Measurements from ENCODE around the gene PA2G4. TPM values are rescaled to one million over a fixed set of nuclear protein-coding genes. Genes with fewer than 3 reads are reported as not detected.

PA2G4 gene
- total and polyA plus RNA-seq, 2 of the 4 experiments (the other 2 are of a cell fraction), result 158 to 198 TPM

GRCh38 chr12:56087220-56087619 lies 17.1 kb upstream of the PA2G4 start:
- intact Hi-C loops (cut with micrococcal nuclease) (no loop called here), dilution Hi-C loops (cut with HindIII; ENCODE audit: low sequenced_read_pairs, unreplicated experiment) (no loop called here), in situ Hi-C loops (cut with MboI; ENCODE audit: low sequenced_read_pairs) (no loop called here)
- no TSS peak for BruUV-seq (replicated peaks)
- H3K4me3 ChIP-seq (ENCODE audit: insufficient read depth, low read depth, low read length), result no peak overlapping the region
- H2BK5ac ChIP-seq (ENCODE audit: low read depth, low read length, poor library complexity, severe bottlenecking), result no peak overlapping the region
- no peak overlapping the region for H2BK15ac ChIP-seq (ENCODE audit: low read depth, low read length)
- H3K14ac ChIP-seq (replicated peaks; ENCODE audit: low read depth, low read length), result no peak overlapping the region
- ChIA-PET CTCF (no interaction called here), POLR2A (ENCODE audit: unreplicated experiment) (interaction anchor here (0.9 kb wide), 1 partner anchor 17 kb away, joined by 4 read pairs; the partner anchor contains the start of gene PA2G4)
- no peak overlapping the region for H2AK9ac ChIP-seq (replicated peaks; ENCODE audit: low read depth, low read length, poor library complexity)
- DNase-seq, result no peak
- H3K79me1 ChIP-seq (ENCODE audit: low read depth in 1 of 2, low read length in 2 of 2), result no peaks in the 10 kb centered on the region
- H3K9ac ChIP-seq (ENCODE audit: low read depth, low read length), result no peak overlapping the region
- H2AFZ ChIP-seq (replicated peaks; ENCODE audit: low read length, poor library complexity), result peak overlapping the region; percentile 32
- TF ChIP-seq SMC3 (IDR thresholded peaks at IDR 0.05; ENCODE audit: low read depth, low read length) (no peak), BHLHE40 (IDR thresholded peaks at IDR 0.05; ENCODE audit: low read depth, low read length) (no peak), NFE2L2 (IDR thresholded peaks at IDR 0.05; ENCODE audit: low read depth, low read length) (no peak), RFX5 (IDR thresholded peaks at IDR 0.05; ENCODE audit: low read depth, low read length) (no peak), RCOR1 (IDR thresholded peaks at IDR 0.05; ENCODE audit: insufficient replicate concordance, low read length) (no peak), CEBPB (IDR thresholded peaks at IDR 0.05; ENCODE audit: low read depth, low read length) (no peak), CHD1 (IDR thresholded peaks at IDR 0.05; ENCODE audit: low read depth, low read length) (no peak), MAZ (IDR thresholded peaks at IDR 0.05; ENCODE audit: borderline replicate concordance, low read depth, low read length) (no peak), MXI1 (IDR thresholded peaks at IDR 0.05; ENCODE audit: borderline replicate concordance, low read depth, low read length) (no peak), RAD21 (IDR thresholded peaks at IDR 0.05; ENCODE audit: low read length) (no peak), MAFK (IDR thresholded peaks at IDR 0.05; ENCODE audit: low read depth, low read length) (no peak), POLR2A (IDR thresholded peaks at IDR 0.05; ENCODE audit: low read depth, low read length) (no peak), FOS (IDR thresholded peaks at IDR 0.05; ENCODE audit: low read depth, low read length) (no peak), ELK1 (IDR thresholded peaks at IDR 0.05; ENCODE audit: borderline replicate concordance, low read depth, low read length) (no peak)
- TF ChIP-seq, protein P1, sequence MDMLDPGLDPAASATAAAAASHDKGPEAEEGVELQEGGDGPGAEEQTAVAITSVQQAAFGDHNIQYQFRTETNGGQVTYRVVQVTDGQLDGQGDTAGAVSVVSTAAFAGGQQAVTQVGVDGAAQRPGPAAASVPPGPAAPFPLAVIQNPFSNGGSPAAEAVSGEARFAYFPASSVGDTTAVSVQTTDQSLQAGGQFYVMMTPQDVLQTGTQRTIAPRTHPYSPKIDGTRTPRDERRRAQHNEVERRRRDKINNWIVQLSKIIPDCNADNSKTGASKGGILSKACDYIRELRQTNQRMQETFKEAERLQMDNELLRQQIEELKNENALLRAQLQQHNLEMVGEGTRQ (IDR thresholded peaks at IDR 0.05; ENCODE audit: low read depth, low read length), result no peak
- TF ChIP-seq, protein P2, sequence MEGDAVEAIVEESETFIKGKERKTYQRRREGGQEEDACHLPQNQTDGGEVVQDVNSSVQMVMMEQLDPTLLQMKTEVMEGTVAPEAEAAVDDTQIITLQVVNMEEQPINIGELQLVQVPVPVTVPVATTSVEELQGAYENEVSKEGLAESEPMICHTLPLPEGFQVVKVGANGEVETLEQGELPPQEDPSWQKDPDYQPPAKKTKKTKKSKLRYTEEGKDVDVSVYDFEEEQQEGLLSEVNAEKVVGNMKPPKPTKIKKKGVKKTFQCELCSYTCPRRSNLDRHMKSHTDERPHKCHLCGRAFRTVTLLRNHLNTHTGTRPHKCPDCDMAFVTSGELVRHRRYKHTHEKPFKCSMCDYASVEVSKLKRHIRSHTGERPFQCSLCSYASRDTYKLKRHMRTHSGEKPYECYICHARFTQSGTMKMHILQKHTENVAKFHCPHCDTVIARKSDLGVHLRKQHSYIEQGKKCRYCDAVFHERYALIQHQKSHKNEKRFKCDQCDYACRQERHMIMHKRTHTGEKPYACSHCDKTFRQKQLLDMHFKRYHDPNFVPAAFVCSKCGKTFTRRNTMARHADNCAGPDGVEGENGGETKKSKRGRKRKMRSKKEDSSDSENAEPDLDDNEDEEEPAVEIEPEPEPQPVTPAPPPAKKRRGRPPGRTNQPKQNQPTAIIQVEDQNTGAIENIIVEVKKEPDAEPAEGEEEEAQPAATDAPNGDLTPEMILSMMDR (conservative IDR thresholded peaks at IDR 0.05; ENCODE audit: low read depth, low read length), result no peak
- no peak overlapping the region for H3K23ac ChIP-seq (ENCODE audit: low read depth, low read length)
- no peak overlapping the region for H2BK120ac ChIP-seq (ENCODE audit: low read depth, low read length)
- no peak overlapping the region for H3K18ac ChIP-seq (ENCODE audit: low read depth, low read length)
- no peak overlapping the region for H4K8ac ChIP-seq (ENCODE audit: low read depth in 2 of 2, low read length in 2 of 2)
- H3K9me3 ChIP-seq (ENCODE audit: control insufficient read depth, insufficient read depth, low read length), result no peaks in the 10 kb centered on the region
- no peak overlapping the region for H2AK5ac ChIP-seq (ENCODE audit: low read depth, low read length)
- no peak overlapping the region for H3K56ac ChIP-seq (ENCODE audit: extremely low read depth, insufficient read depth, low read length)
- H4K91ac ChIP-seq (ENCODE audit: insufficient read depth, low read depth, low read length), result no peak overlapping the region
- no peak overlapping the region for H3K27ac ChIP-seq (ENCODE audit: insufficient read depth, low read length)
- ATAC-seq (ENCODE audit: low read depth), result no peak; the same call in 1 of the 2 replicates
- H3K4me2 ChIP-seq (ENCODE audit: low read depth, low read length), result no peak overlapping the region
- no peaks in the 10 kb centered on the region for H3K4me1 ChIP-seq (ENCODE audit: control insufficient read depth, insufficient read depth, low read length)
- H3K4ac ChIP-seq (ENCODE audit: low read depth, low read length), result no peak overlapping the region
- H3K9me1 ChIP-seq (ENCODE audit: insufficient read depth, low read length), result no peaks in the 10 kb centered on the region
- no peaks in the 10 kb centered on the region for H4K20me1 ChIP-seq (ENCODE audit: insufficient read depth, low read length)
- no peak overlapping the region for H2BK20ac ChIP-seq (ENCODE audit: low read depth, low read length)
- H3K27me3 ChIP-seq (ENCODE audit: control insufficient read depth, insufficient read depth, low read length), result peaks cover 22% of the 10 kb centered on the region
- H3K36me3 ChIP-seq (ENCODE audit: control insufficient read depth, insufficient read depth, low read length), result no peaks in the 10 kb centered on the region
- H4K5ac ChIP-seq (ENCODE audit: low read depth, low read length), result no peak overlapping the region
- 100% methylated on average over 3 of the region's 6 CpGs; no CpG with 5 or more reads in 1 of the 2 experiments for WGBS, 2 experiments (ENCODE audit: extremely low coverage in 2 of 2, insufficient read length in 1 of 2)
